ENCODE measurements around the gene PTS. TPM values are rescaled to one million over a fixed set of nuclear protein-coding genes. Genes with fewer than 3 reads are reported as not detected.

The PTS gene
- total and polyA plus RNA-seq, 9 of the 15 experiments (the other 6 are each of a cell fraction or from before 2014, with no cell fraction given): 27.1 to 72.7 (median 41.1) TPM

DNA sequence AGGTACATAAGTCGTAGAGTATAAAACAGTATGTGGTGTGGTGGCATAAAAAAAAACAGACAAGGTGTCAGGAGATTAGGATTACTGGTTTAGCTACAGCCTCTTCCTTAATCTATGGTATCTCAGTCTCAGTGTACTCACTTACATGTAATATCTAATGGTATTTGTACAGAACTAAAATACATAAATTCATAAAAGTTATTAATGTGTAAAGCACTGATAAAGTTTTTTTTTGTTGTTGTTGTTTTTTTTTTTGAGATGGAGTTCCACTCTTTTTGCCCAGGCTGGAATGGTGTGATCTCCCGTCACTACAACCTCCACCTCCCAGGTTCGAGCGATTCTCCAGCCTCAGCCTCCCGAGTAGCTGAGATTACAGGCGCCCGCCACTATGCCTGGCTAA, 2.9 kb downstream of the PTS start (continued):
- TF ChIP-seq, protein P1, sequence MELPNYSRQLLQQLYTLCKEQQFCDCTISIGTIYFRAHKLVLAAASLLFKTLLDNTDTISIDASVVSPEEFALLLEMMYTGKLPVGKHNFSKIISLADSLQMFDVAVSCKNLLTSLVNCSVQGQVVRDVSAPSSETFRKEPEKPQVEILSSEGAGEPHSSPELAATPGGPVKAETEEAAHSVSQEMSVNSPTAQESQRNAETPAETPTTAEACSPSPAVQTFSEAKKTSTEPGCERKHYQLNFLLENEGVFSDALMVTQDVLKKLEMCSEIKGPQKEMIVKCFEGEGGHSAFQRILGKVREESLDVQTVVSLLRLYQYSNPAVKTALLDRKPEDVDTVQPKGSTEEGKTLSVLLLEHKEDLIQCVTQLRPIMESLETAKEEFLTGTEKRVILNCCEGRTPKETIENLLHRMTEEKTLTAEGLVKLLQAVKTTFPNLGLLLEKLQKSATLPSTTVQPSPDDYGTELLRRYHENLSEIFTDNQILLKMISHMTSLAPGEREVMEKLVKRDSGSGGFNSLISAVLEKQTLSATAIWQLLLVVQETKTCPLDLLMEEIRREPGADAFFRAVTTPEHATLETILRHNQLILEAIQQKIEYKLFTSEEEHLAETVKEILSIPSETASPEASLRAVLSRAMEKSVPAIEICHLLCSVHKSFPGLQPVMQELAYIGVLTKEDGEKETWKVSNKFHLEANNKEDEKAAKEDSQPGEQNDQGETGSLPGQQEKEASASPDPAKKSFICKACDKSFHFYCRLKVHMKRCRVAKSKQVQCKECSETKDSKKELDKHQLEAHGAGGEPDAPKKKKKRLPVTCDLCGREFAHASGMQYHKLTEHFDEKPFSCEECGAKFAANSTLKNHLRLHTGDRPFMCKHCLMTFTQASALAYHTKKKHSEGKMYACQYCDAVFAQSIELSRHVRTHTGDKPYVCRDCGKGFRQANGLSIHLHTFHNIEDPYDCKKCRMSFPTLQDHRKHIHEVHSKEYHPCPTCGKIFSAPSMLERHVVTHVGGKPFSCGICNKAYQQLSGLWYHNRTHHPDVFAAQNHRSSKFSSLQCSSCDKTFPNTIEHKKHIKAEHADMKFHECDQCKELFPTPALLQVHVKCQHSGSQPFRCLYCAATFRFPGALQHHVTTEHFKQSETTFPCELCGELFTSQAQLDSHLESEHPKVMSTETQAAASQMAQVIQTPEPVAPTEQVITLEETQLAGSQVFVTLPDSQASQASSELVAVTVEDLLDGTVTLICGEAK (IDR thresholded peaks at IDR 0.05): peak; percentile 83
- TF ChIP-seq, protein P1 (CRISPR knock-in tag; IDR thresholded peaks at IDR 0.05): peak; percentile 76
- TF ChIP-seq TAF7 (tag; IDR thresholded peaks at IDR 0.05): no peak

All from K562 (cell line).